Effector CD4-positive, alpha-beta T cell (primary cell): ENCODE data around the gene SPATA2.
"Not testable (repeated sequence)": the region's sequence is repeated elsewhere in the genome, so short reads cannot be mapped to it uniquely, and the experiment has no call there.

Experiments used
- DNase-seq: peaks from one replicate; pipeline ENCODE4 v3.0.0-alpha.2; 2020

The SPATA2 gene

GRCh38 chr20:49901588-49901987 lies 13.7 kb downstream of the SPATA2 start:
- no peak for DNase-seq

GRCh38 chr20:49899541-49900383 lies 15.6 kb downstream of the SPATA2 start:
- no peak for DNase-seq

GRCh38 chr20:49896204-49896603 lies 19.1 kb downstream of the SPATA2 start:
- DNase-seq = no peak

GRCh38 chr20:49895474-49896093 lies 19.7 kb downstream of the SPATA2 start:
- not testable (repeated sequence) for DNase-seq

GRCh38 chr20:49894073-49894470 lies 21.3 kb downstream of the SPATA2 start:
- DNase-seq = no peak

GRCh38 chr20:49893242-49894072 lies 21.9 kb downstream of the SPATA2 start:
- DNase-seq = no peak

GRCh38 chr20:49892817-49893216 lies 22.5 kb downstream of the SPATA2 start:
- no peak for DNase-seq

- no peak for DNase-seq
Observed at GRCh38 chr20:49892260-49892659, 23.1 kb downstream of the SPATA2 start.

GRCh38 chr20:49891476-49892110 lies 23.7 kb downstream of the SPATA2 start:
- no peak for DNase-seq

- DNase-seq = no peak
Observed at GRCh38 chr20:49890471-49891361, 24.6 kb downstream of the SPATA2 start.

GRCh38 chr20:49889935-49890333 lies 25.4 kb downstream of the SPATA2 start:
- DNase-seq = no peak

GRCh38 chr20:49889001-49889934 lies 26.1 kb downstream of the SPATA2 start:
- no peak for DNase-seq

- peak; percentile 28 for DNase-seq
Observed at GRCh38 chr20:49888212-49889000, 26.9 kb downstream of the SPATA2 start.

GRCh38 chr20:49887251-49888211 lies 27.8 kb downstream of the SPATA2 start:
- DNase-seq = no peak

GRCh38 chr20:49886571-49887213 lies 28.6 kb downstream of the SPATA2 start:
- DNase-seq = no peak

GRCh38 chr20:49885558-49886332 lies 29.6 kb downstream of the SPATA2 start:
- no peak for DNase-seq

- DNase-seq = no peak
Observed at GRCh38 chr20:49883246-49883802, 32.0 kb downstream of the SPATA2 start.
